ENCODE results near the gene GALNT2. TPM values are rescaled to one million over a fixed set of nuclear protein-coding genes. Genes with fewer than 3 reads are reported as not detected.
A peak's percentile ranks its signal among the peaks of the same experiment; 100 is the strongest.

The GALNT2 gene
- total and polyA plus RNA-seq, 9 of the 15 experiments (the other 6 are each of a cell fraction or from before 2014, with no cell fraction given), result 1.6 to 106 (median 51.9) TPM

- intact Hi-C loops (cut with micrococcal nuclease) (no loop called here), in situ Hi-C loops (cut with MboI) (no loop called here)
- Histone ChIP-seq H3K4me1 (replicated peaks in 1 of 2; ENCODE audit: control insufficient read depth in 2 of 2, insufficient read depth in 2 of 2, low read length in 2 of 2) (peaks cover 0 to 5% of the 10 kb centered on the region in 2 experiments; a peak in 3 of 5 replicates), H2AFZ (ENCODE audit: low read depth, low read length) (no peak overlapping the region), H3K4me2 (ENCODE audit: insufficient read depth, low read length) (no peak overlapping the region), H3K27me3 (ENCODE audit: control insufficient read depth in 2 of 2, insufficient read depth in 2 of 2, low read length in 2 of 2) (no peaks in the 10 kb centered on the region), H3K4me3 (no peak overlapping the region), H3K36me3 (ENCODE audit: control insufficient read depth, insufficient read depth, low read length) (peaks cover 27% of the 10 kb centered on the region), H3K9me1 (ENCODE audit: control insufficient read depth, insufficient read depth, low read length) (no peaks in the 10 kb centered on the region), H3K27ac (ENCODE audit: extremely low read depth, low read depth, low read length) (no peak overlapping the region), H3K9me3 (replicated peaks; ENCODE audit: control insufficient read depth, insufficient read depth, low read depth, low read length) (no peaks in the 10 kb centered on the region), H3K9ac (ENCODE audit: insufficient read depth in 1 of 2, low read depth in 2 of 2, low read length in 2 of 2) (peak overlapping the region in 1 of 2 experiments; percentile 49; a peak in 1 of 4 replicates), H4K20me1 (replicated peaks; ENCODE audit: control insufficient read depth, insufficient read depth, low read length) (peaks cover 15% of the 10 kb centered on the region), H3K79me2 (ENCODE audit: control insufficient read depth, insufficient read depth, low read length) (peaks cover 80% of the 10 kb centered on the region)
- no peak for TF ChIP-seq POLR2AphosphoS2 (IDR thresholded peaks at IDR 0.05; ENCODE audit: low read length)
- TF ChIP-seq SAP30 (IDR thresholded peaks at IDR 0.05; ENCODE audit: borderline replicate concordance, insufficient read depth, low read depth, low read length, poor library complexity, severe bottlenecking), result no peak
- no peak for TF ChIP-seq TSHZ1 (CRISPR knock-in tag; IDR thresholded peaks at IDR 0.05)
- no peak for TF ChIP-seq MNT (conservative IDR thresholded peaks at IDR 0.05)
- no peak for TF ChIP-seq BDP1 (IDR thresholded peaks at IDR 0.05; ENCODE audit: insufficient read depth, insufficient read length)
- no peak for TF ChIP-seq THAP7 (CRISPR knock-in tag; IDR thresholded peaks at IDR 0.05)
- no peak for TF ChIP-seq KAT8 (IDR thresholded peaks at IDR 0.05; ENCODE audit: low read depth)
- TF ChIP-seq ZBTB17 (CRISPR knock-in tag; IDR thresholded peaks at IDR 0.05), result no peak
- TF ChIP-seq DMBX1 (CRISPR knock-in tag; IDR thresholded peaks at IDR 0.05; ENCODE audit: borderline replicate concordance), result no peak
- TF ChIP-seq SRSF7 (optimal IDR thresholded peaks at IDR 0.05; ENCODE audit: low read depth, low read length), result no peak
- no peak for TF ChIP-seq JUN (IDR thresholded peaks at IDR 0.05; ENCODE audit: borderline replicate concordance, low read depth, low read length)
- no peak for TF ChIP-seq JUN (CRISPR knock-in tag; IDR thresholded peaks at IDR 0.05; ENCODE audit: borderline replicate concordance)
- no peak for TF ChIP-seq AFF4 (CRISPR knock-in tag; IDR thresholded peaks at IDR 0.05)
- ChIA-PET CTCF (ENCODE audit: low intra/inter-chr PET ratio) (no interaction called here), POLR2A (interaction anchor here (0.9 kb wide), 1 partner anchor 11 kb away, joined by 3 read pairs; no protein-coding TSS in a partner anchor)
- DNase-seq (ENCODE audit: extremely low read depth in 1 of 4, low spot score in 3 of 4) (no peak), FAIRE-seq (no peak), ATAC-seq (no peak)
- 73% methylated on average over 5 of the region's 5 CpGs for WGBS (ENCODE audit: insufficient coverage, low coverage, missing lambda C conversion rate)
- no TSS peak for BruUV-seq (replicated peaks)
These were observed 28.9 kb downstream of the GALNT2 start for GRCh38 chr1:230095938-230096337.

Measured in K562 (cell line).